ENCODE measurements around the gene GNAQ.

GNAQ gene

GRCh38 chr9:77807846-77808750, 223.5 kb downstream of the GNAQ start:
- DNase-seq: no peak

GRCh38 chr9:77807281-77807683, 224.3 kb downstream of the GNAQ start:
- DNase-seq: no peak

- no peak for DNase-seq
These were observed 224.9 kb downstream of the GNAQ start for GRCh38 chr9:77806741-77807140.

- DNase-seq: no peak
These were observed 225.8 kb downstream of the GNAQ start for GRCh38 chr9:77805810-77806209.

- no peak for DNase-seq
These were observed 228.2 kb downstream of the GNAQ start for GRCh38 chr9:77803423-77803822.

GRCh38 chr9:77802515-77803293, 228.9 kb downstream of the GNAQ start:
- no peak for DNase-seq

- no peak for DNase-seq
These were observed 229.5 kb downstream of the GNAQ start for GRCh38 chr9:77802064-77802463.

GRCh38 chr9:77800924-77801551, 230.6 kb downstream of the GNAQ start:
- no peak for DNase-seq

- DNase-seq: no peak
These were observed 233.5 kb downstream of the GNAQ start for GRCh38 chr9:77798140-77798539.

- no peak for DNase-seq
These were observed 236.6 kb downstream of the GNAQ start for GRCh38 chr9:77794985-77795384.

GRCh38 chr9:77793849-77794248, 237.8 kb downstream of the GNAQ start:
- DNase-seq: no peak

- no peak for DNase-seq
These were observed 241.7 kb downstream of the GNAQ start for GRCh38 chr9:77789891-77790290.

GRCh38 chr9:77785341-77785740, 246.3 kb downstream of the GNAQ start:
- no peak for DNase-seq

- DNase-seq: no peak
These were observed 248.1 kb downstream of the GNAQ start for GRCh38 chr9:77783518-77783917.

- DNase-seq: no peak
These were observed 252.6 kb downstream of the GNAQ start for GRCh38 chr9:77779010-77779409.

GRCh38 chr9:77773381-77773780, 258.2 kb downstream of the GNAQ start:
- no peak for DNase-seq

GRCh38 chr9:77772646-77773045, 259.0 kb downstream of the GNAQ start:
- DNase-seq: no peak

GRCh38 chr9:77771171-77771570, 260.4 kb downstream of the GNAQ start:
- no peak for DNase-seq

GRCh38 chr9:77770340-77770739, 261.3 kb downstream of the GNAQ start:
- no peak for DNase-seq

- no peak for DNase-seq
These were observed 262.4 kb downstream of the GNAQ start for GRCh38 chr9:77769246-77769645.

- no peak for DNase-seq
These were observed 265.0 kb downstream of the GNAQ start for GRCh38 chr9:77766587-77766986.

- no peak for DNase-seq
These were observed 265.8 kb downstream of the GNAQ start for GRCh38 chr9:77765781-77766259.
